Renal cortex interstitium (tissue), 15 donors: ENCODE results near the gene OR13H1. TPM values are rescaled to one million over a fixed set of nuclear protein-coding genes. Genes with fewer than 3 reads are reported as not detected.
"Not testable (repeated sequence)": the region's sequence is repeated elsewhere in the genome, so short reads cannot be mapped to it uniquely, and the experiment has no call there.

Experiments used
- DNase-seq, 11 donors: peaks; one replicate each; pipeline ENCODE4 v3.0.0-alpha.2; 2013; ENCODE audit warnings: low read depth in 9 of 11, low spot score in 4 of 11; ENCODE audit errors: extremely low read depth in 1 of 11
- long read RNA-seq, 16 experiments: transcript quantifications; one replicate each; lab custom pipeline, GENCODE V29; 2026
- polyA plus RNA-seq, 3 donors: library from polyadenylated mRNA; unstranded; fragments of 120-200 nt; gene quantifications; one replicate each; pipeline ENCODE4 v1.2.1, GENCODE V29; 2013; ENCODE audit not compliant: insufficient read length in 3 of 3

OR13H1 gene
- not detected for polyA plus RNA-seq
- long read RNA-seq, donor 1: 0 reads
- long read RNA-seq, donor 2: 0 reads
- long read RNA-seq, donor 3: 0 reads
- long read RNA-seq, donor 4: 0 reads
- long read RNA-seq, donor 5: 0 reads
- long read RNA-seq, donor 6: 0 reads
- long read RNA-seq, donor 7: 0 reads
- long read RNA-seq, donor 8: 0 reads
- long read RNA-seq, donor 9: 0 reads
- long read RNA-seq, donor 10: 0 reads
- long read RNA-seq, donor 11: 0 reads
- long read RNA-seq, donor 12: 0 reads
- long read RNA-seq, donor 13: 0 reads
- long read RNA-seq, donor 14: 0 reads
- long read RNA-seq, donor 15: 0 reads
- long read RNA-seq, donor 16: 0 reads

GRCh38 chrX:131543774-131544173 is at the start of gene OR13H1:
TSS of gene OR13H1 (plus strand) at chrX:131544074. CDS start at chrX:131544074, 0 bp downstream.
- no peak for DNase-seq

- DNase-seq: not testable (repeated sequence)
Measured at GRCh38 chrX:131501556-131501955, 42.3 kb upstream of the OR13H1 start.

- no peak for DNase-seq
Measured at GRCh38 chrX:131513159-131513914, 30.5 kb upstream of the OR13H1 start.

- no peak for DNase-seq
Measured at GRCh38 chrX:131521824-131522223, 22.1 kb upstream of the OR13H1 start.

- DNase-seq: no peak
Measured at GRCh38 chrX:131544218-131544617, 344 bp downstream of the OR13H1 start.

- no peak for DNase-seq
Measured at GRCh38 chrX:131549011-131549410, 5.1 kb downstream of the OR13H1 start.

- DNase-seq: not testable (repeated sequence)
Measured at GRCh38 chrX:131552453-131552852, 8.6 kb downstream of the OR13H1 start.

- no peak for DNase-seq
Measured at GRCh38 chrX:131558562-131558961, 14.7 kb downstream of the OR13H1 start.

- no peak for DNase-seq
Measured at GRCh38 chrX:131564553-131565229, 20.8 kb downstream of the OR13H1 start.

- DNase-seq: no peak
Measured at GRCh38 chrX:131565909-131566308, 22.0 kb downstream of the OR13H1 start.

GRCh38 chrX:131571348-131571747 is 27.5 kb downstream of the OR13H1 start:
- DNase-seq: no peak

- DNase-seq: no peak
Measured at GRCh38 chrX:131572372-131573014, 28.6 kb downstream of the OR13H1 start.

GRCh38 chrX:131577413-131577812 is 33.5 kb downstream of the OR13H1 start:
- no peak for DNase-seq

GRCh38 chrX:131577999-131578734 is 34.3 kb downstream of the OR13H1 start:
- DNase-seq: no peak

GRCh38 chrX:131578735-131579367 is 35.0 kb downstream of the OR13H1 start:
- DNase-seq: not testable (repeated sequence)

- DNase-seq: peak in 4 of 11 donors; percentile 6 to 13 (median 8)
Measured at GRCh38 chrX:131588995-131589394, 45.1 kb downstream of the OR13H1 start.
